ENCODE measurements around the gene DCLK2. TPM values are rescaled to one million over a fixed set of nuclear protein-coding genes. Genes with fewer than 3 reads are reported as not detected.

The DCLK2 gene
- total and polyA plus RNA-seq, 2 of the 8 experiments (the other 6 are each of a cell fraction or from before 2014, with no cell fraction given), result 0.32 to 0.37 TPM

DNA sequence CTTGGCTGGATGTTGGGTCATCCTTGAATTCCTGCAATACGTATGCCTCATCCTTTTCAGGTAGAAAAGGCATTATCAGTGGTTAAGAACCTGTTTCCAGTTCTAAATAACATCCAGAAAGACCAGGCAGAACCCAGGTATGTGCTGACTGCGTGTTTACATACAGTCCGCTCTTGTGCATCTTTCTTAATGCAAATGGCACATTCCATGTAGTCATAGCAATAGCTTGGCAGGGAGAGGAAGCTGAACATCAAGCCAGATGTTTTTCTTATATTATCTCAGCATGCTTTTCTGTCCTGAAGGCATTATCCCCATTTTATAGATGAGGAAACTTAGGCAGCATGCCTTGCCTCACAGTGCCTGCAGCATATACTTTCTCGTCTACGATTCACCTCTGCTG is 2.1 kb downstream of the DCLK2 start:
- Histone ChIP-seq H3K4ac (replicated peaks; ENCODE audit: insufficient read length, low read depth, low read length) (no peak overlapping the region), H3K79me2 (ENCODE audit: control insufficient read depth in 1 of 2, insufficient read depth in 2 of 2, low read length in 2 of 2) (no peaks in the 10 kb centered on the region), H3K79me1 (ENCODE audit: low read depth, low read length) (no peaks in the 10 kb centered on the region), H2BK5ac (ENCODE audit: low read depth, low read length) (no peak overlapping the region), H2BK15ac (ENCODE audit: low read length) (no peak overlapping the region), H2BK120ac (replicated peaks; ENCODE audit: low read depth, low read length) (no peak overlapping the region), H4K8ac (ENCODE audit: extremely low read depth, insufficient read depth, low read length) (no peak overlapping the region), H3K4me2 (ENCODE audit: insufficient read depth in 1 of 2, low read depth in 2 of 2, low read length in 2 of 2) (no peak overlapping the region), H3K36me3 (ENCODE audit: control insufficient read depth in 2 of 4, insufficient read depth in 4 of 4, low read length in 3 of 4) (no peaks in the 10 kb centered on the region), H3K23ac (ENCODE audit: insufficient read length) (no peak overlapping the region), H3K56ac (replicated peaks; ENCODE audit: insufficient read length, low read depth, low read length) (no peak overlapping the region), H4K20me1 (replicated peaks in 1 of 2; ENCODE audit: control insufficient read depth in 1 of 2, insufficient read depth in 2 of 2, low read length in 2 of 2) (peaks cover 0 to 5% of the 10 kb centered on the region in 2 experiments), H4K91ac (replicated peaks; ENCODE audit: insufficient read length, low read length) (no peak overlapping the region), H2BK20ac (ENCODE audit: low read length) (no peak overlapping the region), H3K9ac (replicated peaks in 1 of 4; ENCODE audit: extremely low read depth in 1 of 4, low read depth in 3 of 4, low read length in 3 of 4) (no peak overlapping the region), H3K4me1 (replicated peaks in 1 of 4; ENCODE audit: control insufficient read depth in 3 of 4, insufficient read depth in 4 of 4, low read length in 3 of 4) (peaks cover 0 to 5% (median 0%) of the 10 kb centered on the region in 4 experiments; a peak in 5 of 7 replicates), H3K23me2 (ENCODE audit: low read depth, low read length) (peaks cover 11% of the 10 kb centered on the region; the same call in 1 of the 2 replicates), H3K14ac (ENCODE audit: insufficient read length) (no peak overlapping the region), H3K4me3 (ENCODE audit: extremely low read depth in 1 of 4, insufficient read depth in 2 of 4, low read depth in 3 of 4, low read length in 4 of 4) (no peak overlapping the region), H3K18ac (ENCODE audit: extremely low read depth, low read length) (no peak overlapping the region), H2BK12ac (ENCODE audit: low read depth, low read length) (no peak overlapping the region), H2AK5ac (ENCODE audit: low read depth, low read length) (no peak overlapping the region), H3K27ac (ENCODE audit: low read depth, low read length) (no peak overlapping the region), H3K27me3 (replicated peaks in 1 of 4; ENCODE audit: control insufficient read depth in 3 of 4, extremely low read depth in 1 of 4, insufficient read depth in 3 of 4, low read length in 3 of 4) (peaks cover 5 to 41% (median 26%) of the 10 kb centered on the region in 4 experiments), H2AFZ (ENCODE audit: low read length) (no peak overlapping the region), H3K9me3 (ENCODE audit: insufficient read depth in 2 of 2, low read depth in 1 of 2, low read length in 1 of 2) (no peaks in the 10 kb centered on the region), H4K5ac (ENCODE audit: insufficient read length, low read depth, low read length) (no peak overlapping the region)
- CTCF ChIA-PET (ENCODE audit: partially characterized antibody), result interaction anchor here (0.9 to 1.4 kb wide), 4 partner anchors 21 to 150 kb away, joined by 3 read pairs; no protein-coding TSS in a partner anchor
- TF ChIP-seq CTBP2 (IDR thresholded peaks at IDR 0.05; ENCODE audit: borderline replicate concordance, insufficient read depth, insufficient read length, low read length) (no peak), TCF12 (IDR thresholded peaks at IDR 0.05; ENCODE audit: low read depth, low read length) (no peak), SP4 (IDR thresholded peaks at IDR 0.05; ENCODE audit: low read length) (no peak), FOSL1 (IDR thresholded peaks at IDR 0.05; ENCODE audit: insufficient read depth, low read depth, low read length) (no peak), RXRA (IDR thresholded peaks at IDR 0.05; ENCODE audit: insufficient read depth, low read depth, low read length) (no peak), MAFK (IDR thresholded peaks at IDR 0.05; ENCODE audit: low read depth, low read length) (no peak), ASH2L (IDR thresholded peaks at IDR 0.05; ENCODE audit: low read length) (no peak), SIRT6 (IDR thresholded peaks at IDR 0.05; ENCODE audit: low read length) (no peak), SUZ12 (IDR thresholded peaks at IDR 0.05; ENCODE audit: low read length) (no peak), RFX5 (IDR thresholded peaks at IDR 0.05; ENCODE audit: borderline replicate concordance, low read depth, low read length) (no peak), TAF7 (optimal IDR thresholded peaks at IDR 0.05; ENCODE audit: borderline replicate concordance, low read depth, low read length) (no peak), CREB1 (IDR thresholded peaks at IDR 0.05) (no peak), NANOG (IDR thresholded peaks at IDR 0.05; ENCODE audit: insufficient read depth, low read depth, low read length, poor library complexity, severe bottlenecking) (no peak)
- TF ChIP-seq, protein P1, sequence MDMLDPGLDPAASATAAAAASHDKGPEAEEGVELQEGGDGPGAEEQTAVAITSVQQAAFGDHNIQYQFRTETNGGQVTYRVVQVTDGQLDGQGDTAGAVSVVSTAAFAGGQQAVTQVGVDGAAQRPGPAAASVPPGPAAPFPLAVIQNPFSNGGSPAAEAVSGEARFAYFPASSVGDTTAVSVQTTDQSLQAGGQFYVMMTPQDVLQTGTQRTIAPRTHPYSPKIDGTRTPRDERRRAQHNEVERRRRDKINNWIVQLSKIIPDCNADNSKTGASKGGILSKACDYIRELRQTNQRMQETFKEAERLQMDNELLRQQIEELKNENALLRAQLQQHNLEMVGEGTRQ (IDR thresholded peaks at IDR 0.05; ENCODE audit: low read length), result no peak
- 85% methylated on average over 5 of the region's 5 CpGs; no CpG with 5 or more reads in 1 of the 2 experiments for WGBS, 2 experiments (ENCODE audit: extremely low coverage in 1 of 2, insufficient coverage in 1 of 2, insufficient read length in 1 of 2, insufficient replicate concordance in 2 of 2, low coverage in 1 of 2, low lambda C conversion rate in 2 of 2, missing lambda C conversion rate in 1 of 2)
- no peak for FAIRE-seq
- no peak for DNase-seq (ENCODE audit: low read depth in 1 of 2, low spot score in 2 of 2)
- POLR2A ChIA-PET (ENCODE audit: partially characterized antibody), result no interaction called here
